Activated naive CD4-positive, alpha-beta T cell treated with anti-CD3 and anti-CD28 coated beads, Interleukin-2, amount 50 U/mL, for 72 hours (primary cell): ENCODE data around the gene ACR. TPM values are rescaled to one million over a fixed set of nuclear protein-coding genes. Genes with fewer than 3 reads are reported as not detected.
"Not testable (repeated sequence)": the region's sequence is repeated elsewhere in the genome, so short reads cannot be mapped to it uniquely, and the experiment has no call there.

Experiments used
- ATAC-seq, 2 donors: fragments of 150-1000 bp; cut with Tn5 transposase; 2 replicates each; pipeline ENCODE4 v1.10.0; 2021; ENCODE audit warnings: mild to moderate bottlenecking in 2 of 2, moderate library complexity in 2 of 2
- DNase-seq, 2 donors: peaks; one replicate each; pipeline ENCODE4 v3.0.0; 2021 to 2022; ENCODE audit warnings: low spot score in 2 of 2
- H3K27ac Mint-ChIP-seq, 2 donors: one replicate each; pipeline ENCODE4 v1.8.0; 2022; ENCODE audit warnings: mild to moderate bottlenecking in 2 of 2, mixed read lengths in 2 of 2
- H3K36me3 Mint-ChIP-seq, 2 donors: one replicate each; pipeline ENCODE4 v1.8.0; 2022; ENCODE audit warnings: mixed read lengths in 2 of 2
- H3K9me3 Mint-ChIP-seq, 2 donors: one replicate each; pipeline ENCODE4 v1.8.0; 2022; ENCODE audit warnings: mixed read lengths in 2 of 2
- total RNA-seq, 2 donors: library from RNA; stranded (reverse); gene quantifications; one replicate each; pipeline ENCODE4 v1.2.3, GENCODE V29; 2022

ACR gene
- total RNA-seq, 2 donors from 2014 or later = not detected

- Mint-ChIP-seq H3K36me3 (no peaks in the 10 kb centered on the region), H3K27ac (peak overlapping the region in 1 of 2 donors; percentile 70), H3K9me3 (no peaks in the 10 kb centered on the region)
- ATAC-seq = no peak
- DNase-seq = peak in 1 of 2 donors; percentile 46
These were observed 4.3 kb upstream of the ACR start for GRCh38 chr22:50733521-50734342.

GRCh38 chr22:50734343-50734771, 3.6 kb upstream of the ACR start:
- Mint-ChIP-seq H3K36me3 (no peaks in the 10 kb centered on the region), H3K9me3 (no peaks in the 10 kb centered on the region), H3K27ac (no peak overlapping the region)
- no peak for DNase-seq
- no peak for ATAC-seq

GRCh38 chr22:50734986-50735738, 2.8 kb upstream of the ACR start:
- H3K36me3 Mint-ChIP-seq = no peaks in the 10 kb centered on the region
- no peak overlapping the region for H3K27ac Mint-ChIP-seq
- ATAC-seq (no peak), DNase-seq (peak in 1 of 2 donors; percentile 25)
- H3K9me3 Mint-ChIP-seq = no peaks in the 10 kb centered on the region

- no peak for ATAC-seq
- H3K27ac Mint-ChIP-seq = no peak overlapping the region
- H3K9me3 Mint-ChIP-seq = no peaks in the 10 kb centered on the region
- no peaks in the 10 kb centered on the region for H3K36me3 Mint-ChIP-seq
- DNase-seq = peak in 1 of 2 donors; percentile 16
These were observed 2.3 kb upstream of the ACR start for GRCh38 chr22:50735739-50736030.

GRCh38 chr22:50738649-50739227, 734 bp downstream of the ACR start:
- ATAC-seq = no peak
- peak in 1 of 2 donors; percentile 31 for DNase-seq
- Mint-ChIP-seq H3K36me3 (no peaks in the 10 kb centered on the region), H3K9me3 (no peaks in the 10 kb centered on the region), H3K27ac (peak overlapping the region in 1 of 2 donors; percentile 82)

GRCh38 chr22:50739279-50739691, 1.3 kb downstream of the ACR start:
- Mint-ChIP-seq H3K9me3 (no peaks in the 10 kb centered on the region), H3K27ac (no peak overlapping the region), H3K36me3 (no peaks in the 10 kb centered on the region)
- DNase-seq (no peak), ATAC-seq (no peak)

- ATAC-seq (no peak), DNase-seq (no peak)
- no peak overlapping the region for H3K27ac Mint-ChIP-seq
- H3K36me3 Mint-ChIP-seq = no peaks in the 10 kb centered on the region
- H3K9me3 Mint-ChIP-seq = no peaks in the 10 kb centered on the region
These were observed 1.9 kb downstream of the ACR start for GRCh38 chr22:50739894-50740293.

GRCh38 chr22:50740714-50741113, 2.7 kb downstream of the ACR start:
- not testable (repeated sequence) for DNase-seq, H3K9me3 Mint-ChIP-seq, ATAC-seq, H3K27ac Mint-ChIP-seq, H3K36me3 Mint-ChIP-seq

- H3K36me3 Mint-ChIP-seq, H3K9me3 Mint-ChIP-seq, DNase-seq, H3K27ac Mint-ChIP-seq, ATAC-seq: not testable (repeated sequence)
These were observed 6.4 kb downstream of the ACR start for GRCh38 chr22:50744424-50744823.

- not testable (repeated sequence) for H3K27ac Mint-ChIP-seq, H3K36me3 Mint-ChIP-seq, DNase-seq, H3K9me3 Mint-ChIP-seq, ATAC-seq
These were observed 9.5 kb downstream of the ACR start for GRCh38 chr22:50747521-50747920.

- H3K9me3 Mint-ChIP-seq, ATAC-seq, H3K36me3 Mint-ChIP-seq, DNase-seq, H3K27ac Mint-ChIP-seq: not testable (repeated sequence)
These were observed 10.6 kb downstream of the ACR start for GRCh38 chr22:50748630-50749029.

GRCh38 chr22:50749302-50750074, 11.5 kb downstream of the ACR start:
- not testable (repeated sequence) for H3K36me3 Mint-ChIP-seq, ATAC-seq, H3K27ac Mint-ChIP-seq, H3K9me3 Mint-ChIP-seq, DNase-seq

GRCh38 chr22:50755251-50755650, 17.2 kb downstream of the ACR start:
- H3K36me3 Mint-ChIP-seq = peaks cover 0 to 12% of the 10 kb centered on the region in 2 donors
- H3K9me3 Mint-ChIP-seq, H3K27ac Mint-ChIP-seq, ATAC-seq, DNase-seq: not testable (repeated sequence)

- Mint-ChIP-seq H3K36me3 (peaks cover 0 to 12% of the 10 kb centered on the region in 2 donors), H3K27ac (peak overlapping the region in 1 of 2 donors; percentile 76)
- DNase-seq, H3K9me3 Mint-ChIP-seq, ATAC-seq: not testable (repeated sequence)
These were observed 18.4 kb downstream of the ACR start for GRCh38 chr22:50756406-50756805.

GRCh38 chr22:50756949-50757491, 19.0 kb downstream of the ACR start:
- ATAC-seq = peak; percentile 46 to 61
- H3K9me3 Mint-ChIP-seq = not testable (repeated sequence)
- Mint-ChIP-seq H3K27ac (peak overlapping the region; percentile 45 to 76), H3K36me3 (peaks cover 0 to 12% of the 10 kb centered on the region in 2 donors)
- DNase-seq = peak; percentile 46 to 68

- not testable (repeated sequence) for H3K36me3 Mint-ChIP-seq, H3K9me3 Mint-ChIP-seq, ATAC-seq, H3K27ac Mint-ChIP-seq, DNase-seq
These were observed 21.8 kb downstream of the ACR start for GRCh38 chr22:50759597-50760341.
